Liver (tissue), 9 donors: Measurements from ENCODE around the gene CELF1. TPM values are rescaled to one million over a fixed set of nuclear protein-coding genes. Genes with fewer than 3 reads are reported as not detected.
A peak's percentile ranks its signal among the peaks of the same experiment; 100 is the strongest.

Source experiments
- DNase-seq: peaks from one replicate; pipeline ENCODE4 v3.0.0-alpha.2; 2017; ENCODE audit warnings: low spot score
- H3K27ac ChIP-seq, 2 donors: one replicate each; pipeline ENCODE4 v1.7.0; 2013; ENCODE audit warnings: inconsistent platforms in 2 of 2, low read length in 2 of 2, control low read depth in 1 of 2, low read depth in 1 of 2, mild to moderate bottlenecking in 1 of 2
- H3K27me3 ChIP-seq, 4 donors: one replicate each; pipeline versions ENCODE4 v1.6.1 to v1.7.0; 2013; ENCODE audit warnings: low read length in 3 of 4, inconsistent platforms in 1 of 4, mild to moderate bottlenecking in 1 of 4, moderate library complexity in 1 of 4; ENCODE audit not compliant: control insufficient read depth in 4 of 4, insufficient read depth in 4 of 4
- H3K36me3 ChIP-seq, 4 donors: one replicate each; pipeline versions ENCODE4 v1.6.1 to v1.7.0; 2013; ENCODE audit warnings: low read length in 3 of 4, mild to moderate bottlenecking in 3 of 4, low read depth in 1 of 4, moderate library complexity in 1 of 4; ENCODE audit not compliant: control insufficient read depth in 4 of 4, insufficient read depth in 3 of 4
- H3K4me1 ChIP-seq, 4 donors: one replicate each; pipeline versions ENCODE4 v1.6.1 to v1.7.0; 2013; ENCODE audit warnings: low read length in 3 of 4, mild to moderate bottlenecking in 3 of 4, moderate library complexity in 1 of 4; ENCODE audit not compliant: control insufficient read depth in 4 of 4, insufficient read depth in 4 of 4
- H3K4me3 ChIP-seq, 3 donors: one replicate each; pipeline versions ENCODE4 v1.6.1 to v1.7.0; 2013; ENCODE audit warnings: low read length in 3 of 3, control low read depth in 1 of 3, low read depth in 1 of 3, mild to moderate bottlenecking in 1 of 3
- H3K9ac ChIP-seq, 2 donors: one replicate each; pipeline ENCODE4 v1.7.0; 2013; ENCODE audit warnings: low read length in 2 of 2, mild to moderate bottlenecking in 2 of 2, moderate library complexity in 2 of 2, control low read depth in 1 of 2, low read depth in 1 of 2
- H3K9me3 ChIP-seq, 4 donors: one replicate each; pipeline versions ENCODE4 v1.6.1 to v1.7.0; 2013; ENCODE audit warnings: low read length in 3 of 4; ENCODE audit not compliant: control insufficient read depth in 4 of 4
- ATF3 ChIP-seq: IDR thresholded peaks from 2 replicates; pipeline ENCODE4 v1.6.1; 2016; ENCODE audit warnings: antibody characterized with exemption
- CTCF ChIP-seq: fragments of 150-350 bp; IDR thresholded peaks from 2 replicates; pipeline ENCODE4 v1.5.1; 2017; ENCODE audit warnings: improper control_type of control experiment, low read depth, low read length; ENCODE audit not compliant: missing input control
- EGR1 ChIP-seq, 2 donors: IDR thresholded peaks; 2 replicates each; pipeline ENCODE4 v1.6.1; 2016 to 2018; ENCODE audit warnings: antibody characterized with exemption in 2 of 2, low read depth in 2 of 2
- FOXA1 ChIP-seq: IDR thresholded peaks from 2 replicates; pipeline ENCODE4 v1.6.1; 2016; ENCODE audit warnings: antibody characterized with exemption
- FOXA2 ChIP-seq: IDR thresholded peaks from 2 replicates; pipeline ENCODE4 v1.6.1; 2016; ENCODE audit warnings: antibody characterized with exemption
- GABPA ChIP-seq, 2 donors: IDR thresholded peaks in 1 of 2; conservative IDR thresholded peaks in 1 of 2; 2 replicates each; pipeline ENCODE4 v1.6.1; 2016; ENCODE audit warnings: antibody characterized with exemption in 2 of 2, mild to moderate bottlenecking in 1 of 2, moderate library complexity in 1 of 2
- HNF4A ChIP-seq, 2 donors: conservative IDR thresholded peaks; 2 replicates each; pipeline ENCODE4 v1.6.1; 2016; ENCODE audit warnings: antibody characterized with exemption in 2 of 2, mild to moderate bottlenecking in 2 of 2
- HNF4G ChIP-seq: IDR thresholded peaks from 2 replicates; pipeline ENCODE4 v1.6.1; 2016; ENCODE audit warnings: antibody characterized with exemption
- JUND ChIP-seq, 2 donors: IDR thresholded peaks; 2 replicates each; pipeline ENCODE4 v1.6.1; 2016; ENCODE audit warnings: antibody characterized with exemption in 2 of 2
- MAX ChIP-seq: IDR thresholded peaks from 2 replicates; pipeline ENCODE4 v1.6.1; 2016; ENCODE audit warnings: antibody characterized with exemption
- NR2F2 ChIP-seq: IDR thresholded peaks from 2 replicates; pipeline ENCODE4 v1.6.1; 2016; ENCODE audit warnings: antibody characterized with exemption
- RAD21 ChIP-seq, 2 donors: IDR thresholded peaks; 2 replicates each; pipeline ENCODE4 v1.6.1; 2016; ENCODE audit warnings: antibody characterized with exemption in 2 of 2, mild to moderate bottlenecking in 2 of 2
- REST ChIP-seq: IDR thresholded peaks from 2 replicates; pipeline ENCODE4 v1.6.1; 2016; ENCODE audit warnings: antibody characterized with exemption, mild to moderate bottlenecking
- RXRA ChIP-seq, 2 donors: IDR thresholded peaks; 2 replicates each; pipeline ENCODE4 v1.6.1; 2017 to 2018; ENCODE audit warnings: antibody characterized with exemption in 2 of 2, mild to moderate bottlenecking in 1 of 2
- SP1 ChIP-seq: IDR thresholded peaks from 2 replicates; pipeline ENCODE4 v1.6.1; 2018; ENCODE audit warnings: antibody characterized with exemption, mild to moderate bottlenecking
- TAF1 ChIP-seq: conservative IDR thresholded peaks from 2 replicates; pipeline ENCODE4 v1.6.1; 2016; ENCODE audit warnings: antibody characterized with exemption, mild to moderate bottlenecking
- YY1 ChIP-seq: IDR thresholded peaks from 2 replicates; pipeline ENCODE4 v1.6.1; 2016; ENCODE audit warnings: antibody characterized with exemption, mild to moderate bottlenecking
- ZBTB33 ChIP-seq: IDR thresholded peaks from 2 replicates; pipeline ENCODE4 v1.6.1; 2016; ENCODE audit warnings: antibody characterized with exemption
- WGBS: extraction: QIAGEN DNeasy Blood & Tissue Kit; methylation state at CpG from one replicate; pipeline ENCODE4 v1.1.7; 2013; 5-methylcytosine and 5-hydroxymethylcytosine counted together
- polyA plus RNA-seq, 2 donors: library from polyadenylated mRNA; stranded (reverse) in 1 of 2; unstranded in 1 of 2; fragments of 200-250 nt in 1 of 2; fragments of >200 nt in 1 of 2; fragmentation: Nextera tagmentation in 1 of 2; extraction: Ambion mirVana in 1 of 2; gene quantifications; one replicate each; pipeline versions ENCODE4 v1.2.1 to v1.2.3, GENCODE V29; 2013 to 2015
- total RNA-seq, 2 donors: library from RNA; depleted of rRNA; stranded (reverse); fragments of >200 nt; gene quantifications; one replicate each; pipeline ENCODE4 v1.2.3, GENCODE V29; 2014
- donor health status: healthy.
- donor health status: healthy.
- donor health status: healthy.
- donor health status: healthy.
- donor health status: healthy.

The CELF1 gene
- total and polyA plus RNA-seq, 4 donors = 23.5 to 139 (median 60.3) TPM

- H3K4me3 ChIP-seq = peak overlapping the region in 2 of 3 donors; percentile 10 to 51
- 42% methylated on average over 3 of the region's 3 CpGs for WGBS
- peak overlapping the region in 1 of 2 donors; percentile 94 for H3K9ac ChIP-seq
- no peaks in the 10 kb centered on the region for H3K36me3 ChIP-seq
- peak overlapping the region; percentile 69 to 77 for H3K27ac ChIP-seq
- TF ChIP-seq FOXA1 = no peak
- TF ChIP-seq GABPA (IDR thresholded peaks at IDR 0.05 in 1 of 2, conservative IDR thresholded peaks at IDR 0.05 in 1 of 2) = peak in 1 of 2 donors; percentile 14
- TF ChIP-seq EGR1 (IDR thresholded peaks at IDR 0.05; ENCODE audit: low read depth in 2 of 2) = no peak
- TF ChIP-seq SP1 = peak; percentile 57
- TF ChIP-seq JUND (IDR thresholded peaks at IDR 0.05) = no peak
- TF ChIP-seq RXRA (IDR thresholded peaks at IDR 0.05) = peak in 1 of 2 donors; percentile 65
- peak; percentile 78 for TF ChIP-seq YY1
- peak; percentile 40 for TF ChIP-seq ZBTB33
- peak; percentile 39 for TF ChIP-seq ATF3
- TF ChIP-seq REST = peak; percentile 67
- TF ChIP-seq TAF1 = peak; percentile 87
- peak in 1 of 2 donors; percentile 31 for TF ChIP-seq RAD21 (IDR thresholded peaks at IDR 0.05)
- TF ChIP-seq HNF4G = no peak
- TF ChIP-seq FOXA2 = no peak
- peak; percentile 65 to 71 for TF ChIP-seq HNF4A (conservative IDR thresholded peaks at IDR 0.05)
- no peak for TF ChIP-seq NR2F2
- TF ChIP-seq CTCF = no peak
- peak; percentile 57 for TF ChIP-seq MAX
- no peaks in the 10 kb centered on the region for H3K9me3 ChIP-seq
- DNase-seq = no peak
- no peaks in the 10 kb centered on the region for H3K27me3 ChIP-seq
- peaks cover 11 to 79% (median 71%) of the 10 kb centered on the region in 4 donors for H3K4me1 ChIP-seq
Observed at GRCh38 chr11:47499614-47500013, 53.3 kb downstream of the CELF1 start.
